Measurements from ENCODE around the gene SLC37A1.
"Not testable (repeated sequence)": the region's sequence is repeated elsewhere in the genome, so short reads cannot be mapped to it uniquely, and the experiment has no call there.

SLC37A1 gene

GRCh38 chr21:42622284-42622683 lies 108.6 kb downstream of the SLC37A1 start:
- DNase-seq, result no peak

GRCh38 chr21:42623694-42624093 lies 110.0 kb downstream of the SLC37A1 start:
- no peak for DNase-seq

- no peak for DNase-seq
Observed at GRCh38 chr21:42624095-42624790, 110.6 kb downstream of the SLC37A1 start.

- no peak for DNase-seq
Observed at GRCh38 chr21:42624936-42625335, 111.3 kb downstream of the SLC37A1 start.

GRCh38 chr21:42626171-42626570 lies 112.5 kb downstream of the SLC37A1 start:
- no peak for DNase-seq

GRCh38 chr21:42627527-42628289 lies 114.1 kb downstream of the SLC37A1 start:
- DNase-seq, result no peak

GRCh38 chr21:42628466-42629061 lies 114.9 kb downstream of the SLC37A1 start:
- DNase-seq, result not testable (repeated sequence)

- no peak for DNase-seq
Observed at GRCh38 chr21:42629933-42630589, 116.4 kb downstream of the SLC37A1 start.

GRCh38 chr21:42630626-42631025 lies 117.0 kb downstream of the SLC37A1 start:
- DNase-seq, result no peak

Data from activated CD4-positive, alpha-beta T cell treated with anti-CD3 and anti-CD28 coated beads, Interleukin-2, amount 50 U/mL, for 16 hours (primary cell).